Tibial nerve (tissue), 4 donors: Measurements from ENCODE around the gene QKI. TPM values are rescaled to one million over a fixed set of nuclear protein-coding genes. Genes with fewer than 3 reads are reported as not detected.
A peak's percentile ranks its signal among the peaks of the same experiment; 100 is the strongest.

ENCODE experiments used
- DNase-seq, 2 donors: peaks; one replicate each; pipeline ENCODE4 v3.0.0-alpha.2; 2019; ENCODE audit warnings: low spot score in 2 of 2
- H3K27ac ChIP-seq, 4 donors: fragments of 200-600 bp; sonication (generic) in 3 of 4; one replicate each; pipeline ENCODE4 v1.5.1; 2017 to 2019; ENCODE audit warnings: mild to moderate bottlenecking in 1 of 4
- H3K27me3 ChIP-seq, 2 donors: fragments of 200-600 bp; sonication (generic) in 1 of 2; one replicate each; pipeline versions ENCODE4 v1.5.1 to v1.6.0; 2017 to 2019
- H3K36me3 ChIP-seq, 3 donors: fragments of 200-600 bp; sonication (generic); one replicate each; pipeline ENCODE4 v1.5.1; 2018 to 2019
- H3K4me1 ChIP-seq, 4 donors: fragments of 200-600 bp; sonication (generic) in 3 of 4; one replicate each; pipeline ENCODE4 v1.5.1; 2017 to 2019
- H3K4me3 ChIP-seq, 4 donors: fragments of 200-600 bp; sonication (generic) in 3 of 4; one replicate each; pipeline ENCODE4 v1.5.1; 2017 to 2019; ENCODE audit warnings: mild to moderate bottlenecking in 1 of 4, moderate library complexity in 1 of 4
- H3K9me3 ChIP-seq, 4 donors: fragments of 200-600 bp; sonication (generic) in 3 of 4; one replicate each; pipeline ENCODE4 v1.5.1; 2017 to 2019
- EP300 ChIP-seq, 2 donors: sonication (generic); formaldehyde crosslinking; IDR thresholded peaks; one replicate each; pipeline ENCODE4 v1.6.1; 2017; ENCODE audit warnings: antibody characterized with exemption in 2 of 2, mild to moderate bottlenecking in 1 of 2
- POLR2A ChIP-seq, 2 donors: fragments of 450-650 bp; IDR thresholded peaks; one replicate each; pipeline ENCODE4 v1.6.1; 2017; ENCODE audit warnings: antibody characterized with exemption in 2 of 2, mild to moderate bottlenecking in 2 of 2, moderate library complexity in 2 of 2
- WGBS, 2 donors: methylation state at CpG; one replicate each; pipeline ENCODE4 v1.1.5; 2018; 5-methylcytosine and 5-hydroxymethylcytosine counted together
- total RNA-seq, 4 donors: library from RNA; depleted of rRNA; stranded (reverse); fragments of >200 nt; gene quantifications; one replicate each; pipeline ENCODE4 v1.1.0, GENCODE V29; 2016
- TF ChIP-seq, protein P1 (sequence below), 5 experiments: fragments of 200-600 bp in 3 of 5; fragments of 450-650 bp in 2 of 5; sonication (generic) in 3 of 5; IDR thresholded peaks; one replicate each; pipeline ENCODE4 v1.5.1; 2016 to 2019; ENCODE audit warnings: antibody characterized with exemption in 5 of 5, mild to moderate bottlenecking in 3 of 5, moderate library complexity in 2 of 5

Gene QKI
- total RNA-seq, 4 donors from 2014 or later: 365 to 570 (median 511) TPM

GRCh38 chr6:163513570-163514166 lies 99.2 kb downstream of the QKI start:
- H3K36me3 ChIP-seq: peaks cover 0 to 2% (median 0%) of the 10 kb centered on the region in 3 donors
- peaks cover 0 to 2% (median 0%) of the 10 kb centered on the region in 4 donors for H3K9me3 ChIP-seq
- no peak overlapping the region for H3K27ac ChIP-seq
- H3K4me3 ChIP-seq: no peak overlapping the region
- no peak for DNase-seq
- H3K27me3 ChIP-seq: no peaks in the 10 kb centered on the region
- TF ChIP-seq EP300 (IDR thresholded peaks at IDR 0.05): no peak
- no peak for TF ChIP-seq POLR2A (IDR thresholded peaks at IDR 0.05)
- TF ChIP-seq, protein P1, sequence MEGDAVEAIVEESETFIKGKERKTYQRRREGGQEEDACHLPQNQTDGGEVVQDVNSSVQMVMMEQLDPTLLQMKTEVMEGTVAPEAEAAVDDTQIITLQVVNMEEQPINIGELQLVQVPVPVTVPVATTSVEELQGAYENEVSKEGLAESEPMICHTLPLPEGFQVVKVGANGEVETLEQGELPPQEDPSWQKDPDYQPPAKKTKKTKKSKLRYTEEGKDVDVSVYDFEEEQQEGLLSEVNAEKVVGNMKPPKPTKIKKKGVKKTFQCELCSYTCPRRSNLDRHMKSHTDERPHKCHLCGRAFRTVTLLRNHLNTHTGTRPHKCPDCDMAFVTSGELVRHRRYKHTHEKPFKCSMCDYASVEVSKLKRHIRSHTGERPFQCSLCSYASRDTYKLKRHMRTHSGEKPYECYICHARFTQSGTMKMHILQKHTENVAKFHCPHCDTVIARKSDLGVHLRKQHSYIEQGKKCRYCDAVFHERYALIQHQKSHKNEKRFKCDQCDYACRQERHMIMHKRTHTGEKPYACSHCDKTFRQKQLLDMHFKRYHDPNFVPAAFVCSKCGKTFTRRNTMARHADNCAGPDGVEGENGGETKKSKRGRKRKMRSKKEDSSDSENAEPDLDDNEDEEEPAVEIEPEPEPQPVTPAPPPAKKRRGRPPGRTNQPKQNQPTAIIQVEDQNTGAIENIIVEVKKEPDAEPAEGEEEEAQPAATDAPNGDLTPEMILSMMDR (IDR thresholded peaks at IDR 0.05): no peak
- H3K4me1 ChIP-seq: peaks cover 0 to 61% (median 6%) of the 10 kb centered on the region in 4 donors
- WGBS, 2 donors: 72 to 79% methylated on average over 2 of the region's 2 CpGs

- TF ChIP-seq EP300 (IDR thresholded peaks at IDR 0.05): no peak
- no peaks in the 10 kb centered on the region for H3K36me3 ChIP-seq
- H3K27ac ChIP-seq: no peak overlapping the region
- H3K4me3 ChIP-seq: no peak overlapping the region
- no peaks in the 10 kb centered on the region for H3K27me3 ChIP-seq
- peaks cover 0 to 86% (median 21%) of the 10 kb centered on the region in 4 donors for H3K4me1 ChIP-seq
- no peak for DNase-seq
- H3K9me3 ChIP-seq: no peaks in the 10 kb centered on the region
Measured at GRCh38 chr6:163516908-163517307, 102.4 kb downstream of the QKI start.

- H3K36me3 ChIP-seq: no peaks in the 10 kb centered on the region
- no peak overlapping the region for H3K27ac ChIP-seq
- no peaks in the 10 kb centered on the region for H3K9me3 ChIP-seq
- peaks cover 0 to 91% (median 28%) of the 10 kb centered on the region in 4 donors for H3K4me1 ChIP-seq
- 69 to 74% methylated on average over 4 of the region's 4 CpGs for WGBS, 2 donors
- no peaks in the 10 kb centered on the region for H3K27me3 ChIP-seq
- DNase-seq: no peak
- no peak overlapping the region for H3K4me3 ChIP-seq
- TF ChIP-seq, protein P1 (IDR thresholded peaks at IDR 0.05): no peak
- TF ChIP-seq EP300 (IDR thresholded peaks at IDR 0.05): no peak
- no peak for TF ChIP-seq POLR2A (IDR thresholded peaks at IDR 0.05)
Measured at GRCh38 chr6:163520956-163521355, 106.4 kb downstream of the QKI start.

GRCh38 chr6:163522033-163522432 lies 107.5 kb downstream of the QKI start:
- Histone ChIP-seq H3K9me3 (no peaks in the 10 kb centered on the region), H3K4me3 (no peak overlapping the region), H3K27ac (peak overlapping the region in 1 of 4 donors; percentile 53), H3K27me3 (no peaks in the 10 kb centered on the region), H3K36me3 (no peaks in the 10 kb centered on the region), H3K4me1 (peaks cover 0 to 95% (median 32%) of the 10 kb centered on the region in 4 donors)
- DNase-seq: no peak
- TF ChIP-seq POLR2A (IDR thresholded peaks at IDR 0.05): no peak
- no peak for TF ChIP-seq EP300 (IDR thresholded peaks at IDR 0.05)
- TF ChIP-seq, protein P1 (IDR thresholded peaks at IDR 0.05): no peak
- 27 to 39% methylated on average over 1 of the region's 1 CpG for WGBS, 2 donors

- no peak for TF ChIP-seq EP300 (IDR thresholded peaks at IDR 0.05)
- TF ChIP-seq, protein P1 (IDR thresholded peaks at IDR 0.05): no peak
- no peak for TF ChIP-seq POLR2A (IDR thresholded peaks at IDR 0.05)
- Histone ChIP-seq H3K36me3 (no peaks in the 10 kb centered on the region), H3K4me3 (no peak overlapping the region), H3K27me3 (no peaks in the 10 kb centered on the region), H3K9me3 (no peaks in the 10 kb centered on the region), H3K27ac (peak overlapping the region in 2 of 4 donors; percentile 5 to 53), H3K4me1 (peaks cover 0 to 99% (median 43%) of the 10 kb centered on the region in 4 donors)
- no peak for DNase-seq
Measured at GRCh38 chr6:163525926-163526325, 111.4 kb downstream of the QKI start.
